GM18861 (cell line): Measurements from ENCODE around the gene ANKMY2.
"Not testable (repeated sequence)": the region's sequence is repeated elsewhere in the genome, so short reads cannot be mapped to it uniquely, and the experiment has no call there.

Experiments
- ATAC-seq: cut with Tn5 transposase; IDR thresholded peaks from one replicate; pipeline ENCODE4 v1.9.1; 2021; ENCODE audit not compliant: unreplicated experiment

ANKMY2 gene

GRCh38 chr7:16659854-16660497, 14.4 kb upstream of the ANKMY2 start:
- ATAC-seq, result not testable (repeated sequence)

- ATAC-seq, result no peak
Observed at GRCh38 chr7:16657656-16658279, 12.2 kb upstream of the ANKMY2 start.

GRCh38 chr7:16656141-16656540, 10.6 kb upstream of the ANKMY2 start:
- no peak for ATAC-seq

- no peak for ATAC-seq
Observed at GRCh38 chr7:16655394-16655793, 9.8 kb upstream of the ANKMY2 start.

GRCh38 chr7:16652888-16653287, 7.3 kb upstream of the ANKMY2 start:
- no peak for ATAC-seq

- ATAC-seq, result no peak
Observed at GRCh38 chr7:16652240-16652583, 6.7 kb upstream of the ANKMY2 start.

GRCh38 chr7:16651396-16652239, 6.1 kb upstream of the ANKMY2 start:
- ATAC-seq, result no peak

- no peak for ATAC-seq
Observed at GRCh38 chr7:16650266-16650665, 4.7 kb upstream of the ANKMY2 start.

GRCh38 chr7:16649196-16649595, 3.6 kb upstream of the ANKMY2 start:
- no peak for ATAC-seq

GRCh38 chr7:16648551-16648950, 3.0 kb upstream of the ANKMY2 start:
- ATAC-seq, result no peak

- no peak for ATAC-seq
Observed at GRCh38 chr7:16647435-16647960, 1.9 kb upstream of the ANKMY2 start.

GRCh38 chr7:16646472-16647072, 1.0 kb upstream of the ANKMY2 start:
- ATAC-seq, result no peak

- no peak for ATAC-seq
Observed at GRCh38 chr7:16644636-16645592, 640 bp downstream of the ANKMY2 start.

- ATAC-seq, result no peak
Observed at GRCh38 chr7:16644157-16644556, 1.4 kb downstream of the ANKMY2 start.

- ATAC-seq, result no peak
Observed at GRCh38 chr7:16638282-16639280, 7.0 kb downstream of the ANKMY2 start.

GRCh38 chr7:16637379-16637778, 8.2 kb downstream of the ANKMY2 start:
- no peak for ATAC-seq

- no peak for ATAC-seq
Observed at GRCh38 chr7:16636555-16637101, 8.9 kb downstream of the ANKMY2 start.

- no peak for ATAC-seq
Observed at GRCh38 chr7:16634271-16634738, 11.2 kb downstream of the ANKMY2 start.

- ATAC-seq, result no peak
Observed at GRCh38 chr7:16630654-16631053, 14.9 kb downstream of the ANKMY2 start.
